Esophagus (tissue), 2 donors: ENCODE measurements around the gene GK2. TPM values are rescaled to one million over a fixed set of nuclear protein-coding genes. Genes with fewer than 3 reads are reported as not detected.

Source experiments
- H3K27ac ChIP-seq, 2 donors: one replicate each; pipeline ENCODE4 v1.5.1; 2013; ENCODE audit warnings: low read depth in 2 of 2, mild to moderate bottlenecking in 2 of 2, inconsistent platforms in 1 of 2, low read length in 1 of 2, moderate library complexity in 1 of 2
- H3K27me3 ChIP-seq, 2 donors: one replicate each; pipeline ENCODE4 v1.6.1; 2013; ENCODE audit warnings: low read length in 2 of 2, control low read depth in 1 of 2, mild to moderate bottlenecking in 1 of 2; ENCODE audit not compliant: insufficient read depth in 2 of 2, control insufficient read depth in 1 of 2
- H3K36me3 ChIP-seq, 2 donors: one replicate each; pipeline ENCODE4 v1.6.1; 2013; ENCODE audit warnings: low read length in 1 of 2; ENCODE audit not compliant: control insufficient read depth in 2 of 2, insufficient read depth in 2 of 2
- H3K4me1 ChIP-seq, 2 donors: one replicate each; pipeline ENCODE4 v1.6.1; 2013; ENCODE audit warnings: low read length in 1 of 2; ENCODE audit not compliant: control insufficient read depth in 2 of 2, insufficient read depth in 2 of 2
- H3K4me3 ChIP-seq, 2 donors: one replicate each; pipeline ENCODE4 v1.5.1; 2013; ENCODE audit warnings: low read length in 2 of 2, mild to moderate bottlenecking in 2 of 2, low read depth in 1 of 2, moderate library complexity in 1 of 2
- H3K9me3 ChIP-seq, 2 donors: one replicate each; pipeline ENCODE4 v1.6.1; 2013; ENCODE audit warnings: mild to moderate bottlenecking in 2 of 2, low read depth in 1 of 2, low read length in 1 of 2, moderate library complexity in 1 of 2; ENCODE audit not compliant: control insufficient read depth in 2 of 2, insufficient read depth in 1 of 2
- WGBS, 2 donors: extraction: QIAGEN DNeasy Blood & Tissue Kit; methylation state at CpG; one replicate each; pipeline ENCODE4 v1.1.7; 2013; 5-methylcytosine and 5-hydroxymethylcytosine counted together
- polyA plus RNA-seq, 2 donors: library from polyadenylated mRNA; stranded (reverse); fragments of 200-250 nt; gene quantifications; one replicate each; pipeline ENCODE4 v1.2.3, GENCODE V29; 2013
- donor health status: healthy with polysubstance abuse.
- donor health status: Bipolar disorder and iron deficiency.

Gene GK2
- not detected for polyA plus RNA-seq

DNA sequence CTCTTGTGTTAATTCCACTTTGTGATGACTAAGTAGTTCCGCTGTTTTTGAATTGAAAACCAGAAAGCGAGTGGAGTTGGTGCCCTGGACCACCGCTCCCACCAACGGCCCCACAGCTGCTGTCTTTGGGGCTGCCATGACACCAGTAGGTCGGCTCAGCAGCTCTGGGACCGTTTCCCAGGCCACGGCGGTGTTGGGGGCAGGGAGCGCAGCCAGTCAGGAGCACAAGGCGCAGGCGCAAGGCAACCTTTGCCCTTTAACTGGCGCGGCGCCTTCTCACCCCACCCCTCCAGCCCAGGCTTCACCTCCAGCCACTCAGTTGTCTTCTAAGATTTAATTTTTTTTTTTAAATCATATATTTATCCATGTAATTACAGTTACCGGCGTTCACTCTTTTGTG, at the start of gene GK2:
GK2 (minus strand) TSS at position 166 of the 400 bp plus-strand sequence; CDS start at position 138, 28 bp downstream.
- WGBS, 2 donors = 93 to 94% methylated on average over 16 of the region's 16 CpGs
- Histone ChIP-seq H3K27me3 (no peaks in the 10 kb centered on the region), H3K36me3 (no peaks in the 10 kb centered on the region), H3K27ac (no peak within 1 kb of the TSS), H3K9me3 (no peaks in the 10 kb centered on the region), H3K4me1 (no peaks in the 10 kb centered on the region), H3K4me3 (no peak within 1 kb of the TSS)

DNA sequence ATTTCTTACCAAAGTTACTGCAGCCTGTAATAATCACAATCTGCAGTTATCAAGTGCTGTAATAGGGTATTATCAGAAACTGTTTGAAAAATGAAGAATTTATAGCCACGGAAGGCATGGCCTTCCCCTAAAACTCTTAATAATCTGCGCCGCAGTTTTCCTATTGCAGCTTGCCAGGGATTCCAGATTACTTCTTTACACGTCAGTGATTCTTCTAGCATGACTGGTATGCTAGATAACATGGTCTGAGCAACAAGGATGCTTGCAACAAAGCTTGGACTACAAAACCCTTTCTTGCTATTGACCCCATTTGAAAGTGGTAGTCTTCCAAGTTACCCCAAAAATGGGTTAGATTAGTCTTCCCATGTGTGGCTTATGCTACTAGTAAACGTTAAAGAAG, 47.2 kb upstream of the GK2 start:
- H3K27me3 ChIP-seq = no peaks in the 10 kb centered on the region
- H3K4me1 ChIP-seq = no peaks in the 10 kb centered on the region
- H3K27ac ChIP-seq = no peak overlapping the region
- no peak overlapping the region for H3K4me3 ChIP-seq
- H3K9me3 ChIP-seq = no peaks in the 10 kb centered on the region
- WGBS, 2 donors = 76 to 78% methylated on average over 5 of the region's 5 CpGs
- H3K36me3 ChIP-seq = no peaks in the 10 kb centered on the region

DNA sequence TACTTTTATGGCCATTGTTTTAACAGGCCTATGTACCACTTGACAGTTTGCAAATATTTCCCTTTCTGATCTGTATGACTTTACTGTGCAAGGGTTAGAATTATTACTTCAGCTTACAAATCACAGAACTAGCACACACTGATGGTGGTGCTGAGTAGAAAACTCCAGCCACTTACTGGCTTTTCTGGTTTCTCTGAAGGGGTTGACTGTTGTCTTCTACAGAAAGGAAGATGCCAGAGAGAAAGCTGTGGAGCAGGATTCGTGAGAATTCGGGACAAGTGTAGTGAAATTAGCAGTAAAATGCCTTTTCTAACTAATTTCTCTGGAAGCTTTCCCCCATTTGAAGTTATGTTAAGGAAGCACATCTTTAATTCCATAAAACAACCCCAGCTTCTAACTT, 46.6 kb upstream of the GK2 start:
- WGBS, 2 donors = 58 to 65% methylated on average over 2 of the region's 2 CpGs
- Histone ChIP-seq H3K36me3 (no peaks in the 10 kb centered on the region), H3K27ac (no peak overlapping the region), H3K4me1 (no peaks in the 10 kb centered on the region), H3K4me3 (no peak overlapping the region), H3K27me3 (no peaks in the 10 kb centered on the region), H3K9me3 (no peaks in the 10 kb centered on the region)

DNA sequence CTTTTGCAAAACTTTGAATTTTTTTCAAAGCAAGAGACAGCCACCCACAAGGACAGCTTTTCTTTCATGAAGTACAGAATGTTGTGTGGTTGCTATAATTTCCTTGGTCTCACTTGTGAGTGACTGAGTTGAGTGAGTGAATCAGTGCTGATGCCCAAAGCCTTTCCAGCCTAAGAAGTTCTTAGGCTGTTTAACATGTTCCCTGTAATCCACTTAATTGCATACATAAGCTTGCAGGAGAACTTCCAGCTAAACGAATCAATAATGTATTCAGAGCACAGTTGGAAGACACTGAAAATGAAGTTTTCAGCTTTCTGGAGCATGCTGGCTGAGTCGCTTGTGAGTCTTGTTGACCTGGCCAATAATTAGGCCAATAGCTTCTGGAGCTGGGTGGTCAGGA, 42.0 kb upstream of the GK2 start:
- no peaks in the 10 kb centered on the region for H3K9me3 ChIP-seq
- no peak overlapping the region for H3K4me3 ChIP-seq
- H3K27me3 ChIP-seq = no peaks in the 10 kb centered on the region
- no peaks in the 10 kb centered on the region for H3K36me3 ChIP-seq
- no peak overlapping the region for H3K27ac ChIP-seq
- no peaks in the 10 kb centered on the region for H3K4me1 ChIP-seq
- WGBS, 2 donors = 52 to 63% methylated on average over 2 of the region's 2 CpGs

DNA sequence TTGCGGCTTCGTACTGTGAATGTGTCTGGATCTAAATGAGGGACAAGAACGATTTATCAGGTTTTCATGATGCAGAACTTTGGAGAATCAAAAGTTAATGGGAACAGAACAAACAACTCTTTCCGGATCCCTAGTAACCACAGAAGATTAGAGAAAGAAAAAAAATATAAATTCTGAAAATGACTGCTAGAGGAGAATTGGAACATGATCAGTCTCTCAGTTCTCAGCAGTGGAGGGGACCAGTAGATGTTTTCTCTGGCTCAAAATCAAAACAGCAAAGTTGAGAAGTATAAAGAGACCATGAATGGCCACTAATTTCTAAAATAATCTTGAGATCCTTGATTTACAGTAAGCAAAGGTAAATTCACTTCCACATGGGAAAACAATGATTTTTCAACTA, 38.1 kb upstream of the GK2 start:
- Histone ChIP-seq H3K36me3 (no peaks in the 10 kb centered on the region), H3K27ac (no peak overlapping the region)
- WGBS, 2 donors = 85 to 86% methylated on average over 4 of the region's 4 CpGs

DNA sequence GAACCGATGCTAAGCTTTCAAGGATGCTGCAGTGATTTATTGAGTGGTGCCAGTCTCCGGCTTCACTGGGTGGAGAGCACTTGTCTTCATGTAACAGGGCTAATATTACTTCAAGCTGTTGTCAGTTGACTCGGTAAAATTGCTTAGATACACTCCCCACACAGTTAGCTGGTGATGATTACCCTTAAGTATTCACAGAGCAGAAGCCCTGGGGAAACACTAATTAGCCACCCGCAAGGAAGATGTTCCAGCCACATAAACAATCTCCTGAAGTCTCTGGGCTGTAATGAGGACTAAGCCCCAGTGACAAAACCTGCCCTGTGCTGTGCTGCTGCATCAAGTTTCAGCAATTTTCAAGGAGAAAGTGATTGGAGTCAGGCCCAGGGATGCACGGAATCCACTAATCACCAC, 37.3 kb upstream of the GK2 start:
- Histone ChIP-seq H3K4me3 (no peak overlapping the region), H3K27me3 (no peaks in the 10 kb centered on the region), H3K36me3 (no peaks in the 10 kb centered on the region), H3K4me1 (no peaks in the 10 kb centered on the region), H3K27ac (no peak overlapping the region), H3K9me3 (no peaks in the 10 kb centered on the region)
- whole genome bisulfite sequencing, 2 donors = 54 to 65% methylated on average over 5 of the region's 5 CpGs

More for the DNA sequence above, 38.1 kb upstream of the GK2 start:
- Histone ChIP-seq H3K27me3 (no peaks in the 10 kb centered on the region), H3K4me3 (no peak overlapping the region), H3K4me1 (no peaks in the 10 kb centered on the region), H3K9me3 (no peaks in the 10 kb centered on the region)

DNA sequence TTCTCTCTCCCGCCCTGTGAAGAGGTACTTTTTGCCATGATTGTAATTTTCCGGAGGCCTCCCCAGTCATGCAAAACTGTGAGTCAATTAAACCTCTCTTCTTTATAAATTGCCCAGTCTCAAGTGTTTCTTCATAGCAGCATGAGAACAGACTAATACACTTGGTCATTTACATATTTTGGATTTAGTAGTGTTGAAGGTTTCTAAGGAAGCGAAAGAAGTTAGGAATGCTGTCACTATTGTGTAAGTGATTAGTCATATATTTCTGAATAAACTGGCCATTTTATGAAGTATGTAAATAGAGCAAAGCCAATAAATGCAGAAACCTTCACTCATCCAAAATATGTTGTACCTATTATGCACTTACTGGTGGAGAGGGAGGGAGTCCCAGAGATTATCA, 34.4 kb upstream of the GK2 start:
- H3K9me3 ChIP-seq = no peaks in the 10 kb centered on the region
- WGBS, 2 donors = 86 to 91% methylated on average over 3 of the region's 3 CpGs
- no peaks in the 10 kb centered on the region for H3K36me3 ChIP-seq
- no peak overlapping the region for H3K4me3 ChIP-seq
- no peaks in the 10 kb centered on the region for H3K27me3 ChIP-seq
- H3K4me1 ChIP-seq = no peaks in the 10 kb centered on the region
- H3K27ac ChIP-seq = no peak overlapping the region

DNA sequence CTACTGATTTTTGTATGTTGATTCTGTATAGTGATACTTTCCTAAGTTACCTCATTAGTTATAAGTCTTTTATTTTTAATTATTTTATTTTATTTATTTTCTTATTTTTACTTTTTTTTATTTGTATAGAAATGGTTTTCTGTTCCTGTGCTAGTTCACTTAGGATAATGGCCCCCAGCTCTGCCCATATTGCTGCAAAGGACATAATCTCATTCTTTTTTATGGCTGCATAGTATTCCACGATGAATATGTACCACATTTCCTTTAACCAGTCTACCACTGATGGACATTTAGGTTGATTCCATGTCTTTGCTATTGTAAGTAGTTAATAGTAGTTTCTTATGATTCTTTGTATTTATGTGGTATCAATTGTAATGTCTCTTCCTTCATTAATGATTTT, 31.5 kb upstream of the GK2 start:
- no peaks in the 10 kb centered on the region for H3K27me3 ChIP-seq
- H3K4me1 ChIP-seq = no peaks in the 10 kb centered on the region
- H3K9me3 ChIP-seq = no peaks in the 10 kb centered on the region
- WGBS, 2 donors = 92 to 96% methylated on average over 1 of the region's 1 CpG
- H3K27ac ChIP-seq = no peak overlapping the region
- no peaks in the 10 kb centered on the region for H3K36me3 ChIP-seq
- H3K4me3 ChIP-seq = no peak overlapping the region

DNA sequence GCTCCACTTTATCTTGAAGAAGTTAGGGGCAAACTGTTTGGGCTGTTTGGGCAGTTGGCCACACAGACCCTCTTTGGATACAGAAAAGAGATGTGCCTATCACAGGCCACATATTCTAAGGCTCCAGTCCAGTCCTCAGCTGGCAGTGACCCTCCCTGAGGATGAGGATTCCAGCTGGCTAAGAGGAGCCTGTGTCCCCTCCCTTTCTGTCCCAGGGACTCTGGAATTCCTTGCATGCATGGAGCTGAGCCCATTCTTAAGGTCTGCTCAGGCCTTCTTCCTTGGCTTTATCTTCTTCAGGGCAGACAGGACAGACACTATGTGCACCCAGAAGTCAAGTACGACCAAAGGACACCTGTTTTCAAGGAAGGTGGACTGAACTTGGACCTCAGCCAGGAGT, 23.8 kb upstream of the GK2 start:
- Histone ChIP-seq H3K9me3 (peaks cover 0 to 3% of the 10 kb centered on the region in 2 donors), H3K36me3 (no peaks in the 10 kb centered on the region)
- whole genome bisulfite sequencing, 2 donors = 76 to 83% methylated on average over 1 of the region's 1 CpG

DNA sequence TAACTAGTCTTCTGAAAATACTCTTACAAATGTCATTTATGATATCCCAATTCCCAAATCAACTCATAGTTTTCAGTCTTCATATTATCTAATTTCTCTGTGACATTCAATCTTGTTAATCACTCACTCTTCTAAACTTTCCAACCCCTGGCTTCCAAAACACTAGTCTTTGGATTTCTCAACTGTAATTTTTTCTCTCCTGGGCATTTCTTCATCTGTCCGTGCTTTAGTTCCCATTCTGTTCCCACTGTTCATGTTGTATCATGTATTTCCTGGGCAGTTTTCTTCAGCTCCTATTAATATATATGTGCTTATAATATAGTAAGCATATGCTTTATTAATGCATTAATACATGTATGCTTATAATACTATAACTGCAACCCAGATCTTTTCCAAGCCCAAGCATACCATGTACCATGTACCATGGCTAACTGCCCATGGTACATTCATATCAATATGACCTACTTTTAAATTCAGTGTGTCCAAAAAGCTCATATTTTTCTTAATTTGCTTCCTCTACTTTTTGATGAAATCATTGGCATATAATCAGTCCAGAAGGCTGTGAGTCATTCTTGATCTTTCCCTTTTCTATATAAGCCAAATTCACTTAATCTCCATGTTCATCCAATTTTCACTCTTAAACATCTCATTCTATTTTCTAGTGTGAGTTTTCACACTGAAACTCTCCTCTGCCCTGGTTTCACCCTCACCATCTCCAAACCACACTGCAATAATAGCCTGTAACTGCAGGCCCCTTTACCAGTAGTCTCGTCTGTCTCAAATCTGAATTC, 21.3 kb upstream of the GK2 start:
- Histone ChIP-seq H3K27ac (no peak overlapping the region), H3K9me3 (peaks cover 0 to 3% of the 10 kb centered on the region in 2 donors), H3K27me3 (no peaks in the 10 kb centered on the region), H3K36me3 (no peaks in the 10 kb centered on the region), H3K4me3 (no peak overlapping the region), H3K4me1 (no peaks in the 10 kb centered on the region)
- 39 to 42% methylated on average over 2 of the region's 2 CpGs for WGBS, 2 donors

More for the DNA sequence above, 23.8 kb upstream of the GK2 start:
- no peak overlapping the region for H3K4me3 ChIP-seq
- H3K27me3 ChIP-seq = no peaks in the 10 kb centered on the region
- H3K27ac ChIP-seq = no peak overlapping the region
- no peaks in the 10 kb centered on the region for H3K4me1 ChIP-seq
